Measurements from ENCODE around the gene SINHCAF.

DNA sequence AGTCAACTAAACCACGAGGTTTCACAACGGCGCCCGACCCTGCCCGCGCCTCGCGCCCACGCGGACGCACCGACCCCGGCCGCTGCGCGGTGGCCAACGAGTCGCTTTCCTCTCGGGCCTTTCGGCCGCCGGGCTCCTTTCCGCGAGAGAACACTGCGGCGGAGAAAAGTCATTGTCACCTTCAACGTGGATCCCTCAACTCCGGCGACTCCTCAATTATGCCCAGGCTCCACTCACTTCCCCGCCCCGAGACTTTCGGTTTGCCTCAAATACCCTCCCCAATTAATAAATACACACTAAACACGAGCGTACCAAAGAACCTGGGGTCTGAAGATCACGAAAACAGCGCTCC is 450 bp downstream of the SINHCAF start:
- no peak for TF ChIP-seq POLR2AphosphoS5 (IDR thresholded peaks at IDR 0.05)
- TF ChIP-seq, protein P1, sequence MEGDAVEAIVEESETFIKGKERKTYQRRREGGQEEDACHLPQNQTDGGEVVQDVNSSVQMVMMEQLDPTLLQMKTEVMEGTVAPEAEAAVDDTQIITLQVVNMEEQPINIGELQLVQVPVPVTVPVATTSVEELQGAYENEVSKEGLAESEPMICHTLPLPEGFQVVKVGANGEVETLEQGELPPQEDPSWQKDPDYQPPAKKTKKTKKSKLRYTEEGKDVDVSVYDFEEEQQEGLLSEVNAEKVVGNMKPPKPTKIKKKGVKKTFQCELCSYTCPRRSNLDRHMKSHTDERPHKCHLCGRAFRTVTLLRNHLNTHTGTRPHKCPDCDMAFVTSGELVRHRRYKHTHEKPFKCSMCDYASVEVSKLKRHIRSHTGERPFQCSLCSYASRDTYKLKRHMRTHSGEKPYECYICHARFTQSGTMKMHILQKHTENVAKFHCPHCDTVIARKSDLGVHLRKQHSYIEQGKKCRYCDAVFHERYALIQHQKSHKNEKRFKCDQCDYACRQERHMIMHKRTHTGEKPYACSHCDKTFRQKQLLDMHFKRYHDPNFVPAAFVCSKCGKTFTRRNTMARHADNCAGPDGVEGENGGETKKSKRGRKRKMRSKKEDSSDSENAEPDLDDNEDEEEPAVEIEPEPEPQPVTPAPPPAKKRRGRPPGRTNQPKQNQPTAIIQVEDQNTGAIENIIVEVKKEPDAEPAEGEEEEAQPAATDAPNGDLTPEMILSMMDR (IDR thresholded peaks at IDR 0.05) = no peak
- TF ChIP-seq POLR2A (IDR thresholded peaks at IDR 0.05) = no peak

All from breast epithelium (tissue), 3 donors.